CD4-positive, alpha-beta T cell treated with Interleukin-2 at 100 ng/mL for 4 hours (primary cell): ENCODE data around the gene MGME1.
"Not testable (repeated sequence)": the region's sequence is repeated elsewhere in the genome, so short reads cannot be mapped to it uniquely, and the experiment has no call there.

Experiments used
- DNase-seq: peaks from one replicate; pipeline ENCODE4 v3.0.0-alpha.2; 2020; ENCODE audit warnings: low spot score

MGME1 gene

GRCh38 chr20:18020931-18021330 lies 52.1 kb downstream of the MGME1 start:
- no peak for DNase-seq

- DNase-seq, result no peak
Observed at GRCh38 chr20:18024606-18025127, 55.8 kb downstream of the MGME1 start.

DNA sequence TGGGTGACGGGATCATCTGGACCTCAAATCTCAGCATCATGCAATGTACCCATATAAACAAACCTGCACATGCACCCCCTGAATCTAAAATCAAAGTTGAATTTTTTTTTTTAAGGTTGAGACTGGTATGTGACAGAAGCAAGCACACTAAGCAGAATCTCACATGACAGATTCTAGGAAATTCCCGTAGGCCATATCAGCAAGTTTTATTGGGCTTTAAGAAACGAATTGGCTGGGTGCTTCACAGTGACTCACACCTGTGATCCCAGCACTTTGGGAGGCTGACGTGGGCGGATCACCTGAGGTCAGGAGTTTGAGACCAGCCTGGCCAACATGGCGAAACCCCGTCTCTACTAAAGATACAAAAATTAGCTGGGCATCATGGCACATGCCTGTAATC lies 58.2 kb downstream of the MGME1 start:
- DNase-seq, result not testable (repeated sequence)

DNA sequence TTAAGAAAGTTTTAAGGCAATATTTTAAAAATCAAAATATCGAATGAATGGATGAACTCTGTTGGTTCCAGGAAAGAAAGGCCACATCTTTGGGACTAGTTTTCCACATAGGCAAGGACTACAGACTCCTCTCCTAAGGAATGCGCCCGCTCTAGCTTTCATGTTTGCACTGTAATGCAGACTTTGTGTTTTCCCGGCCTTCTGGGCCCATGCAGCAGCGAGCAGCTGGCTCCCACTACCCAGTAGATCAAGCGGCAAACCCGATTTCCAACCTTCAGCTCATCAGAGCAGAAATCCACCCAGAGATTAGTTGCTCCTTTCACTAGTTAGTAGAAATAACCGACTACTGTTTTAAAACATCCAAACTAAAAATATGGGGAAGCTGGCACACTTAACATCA lies 61.2 kb downstream of the MGME1 start:
- no peak for DNase-seq

- DNase-seq, result no peak
Observed at GRCh38 chr20:18031050-18031449, 62.2 kb downstream of the MGME1 start.

DNA sequence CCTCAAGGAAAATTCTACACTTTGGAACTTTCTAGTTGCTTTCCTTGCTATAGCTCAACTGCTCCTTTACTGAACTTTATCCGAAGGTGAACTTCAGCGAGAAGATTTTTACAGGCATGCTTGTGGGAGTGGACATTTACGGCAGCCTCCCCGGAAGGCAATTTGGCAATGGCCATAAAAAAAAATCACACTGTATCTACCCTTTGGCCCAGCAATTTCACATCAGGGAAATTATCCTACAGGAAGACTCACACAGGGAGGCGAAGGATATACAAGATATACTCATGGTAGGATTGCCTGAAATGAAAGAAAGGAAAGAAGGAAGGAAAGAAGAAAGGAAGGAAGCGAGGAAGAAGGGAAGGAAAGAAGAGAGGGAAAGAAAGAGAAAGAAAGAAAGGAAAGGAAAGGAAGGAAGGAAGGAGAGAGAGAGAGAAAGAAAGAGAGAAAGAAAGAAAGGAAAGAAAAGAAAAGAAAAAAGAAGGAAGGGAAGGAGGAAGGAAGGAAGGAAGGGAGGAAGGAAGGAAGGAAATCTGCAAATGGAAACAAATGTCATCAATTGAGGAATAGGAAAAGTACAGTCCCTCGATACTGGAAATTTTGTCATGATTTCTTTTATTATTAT lies 63.2 kb downstream of the MGME1 start:
- no peak for DNase-seq

DNA sequence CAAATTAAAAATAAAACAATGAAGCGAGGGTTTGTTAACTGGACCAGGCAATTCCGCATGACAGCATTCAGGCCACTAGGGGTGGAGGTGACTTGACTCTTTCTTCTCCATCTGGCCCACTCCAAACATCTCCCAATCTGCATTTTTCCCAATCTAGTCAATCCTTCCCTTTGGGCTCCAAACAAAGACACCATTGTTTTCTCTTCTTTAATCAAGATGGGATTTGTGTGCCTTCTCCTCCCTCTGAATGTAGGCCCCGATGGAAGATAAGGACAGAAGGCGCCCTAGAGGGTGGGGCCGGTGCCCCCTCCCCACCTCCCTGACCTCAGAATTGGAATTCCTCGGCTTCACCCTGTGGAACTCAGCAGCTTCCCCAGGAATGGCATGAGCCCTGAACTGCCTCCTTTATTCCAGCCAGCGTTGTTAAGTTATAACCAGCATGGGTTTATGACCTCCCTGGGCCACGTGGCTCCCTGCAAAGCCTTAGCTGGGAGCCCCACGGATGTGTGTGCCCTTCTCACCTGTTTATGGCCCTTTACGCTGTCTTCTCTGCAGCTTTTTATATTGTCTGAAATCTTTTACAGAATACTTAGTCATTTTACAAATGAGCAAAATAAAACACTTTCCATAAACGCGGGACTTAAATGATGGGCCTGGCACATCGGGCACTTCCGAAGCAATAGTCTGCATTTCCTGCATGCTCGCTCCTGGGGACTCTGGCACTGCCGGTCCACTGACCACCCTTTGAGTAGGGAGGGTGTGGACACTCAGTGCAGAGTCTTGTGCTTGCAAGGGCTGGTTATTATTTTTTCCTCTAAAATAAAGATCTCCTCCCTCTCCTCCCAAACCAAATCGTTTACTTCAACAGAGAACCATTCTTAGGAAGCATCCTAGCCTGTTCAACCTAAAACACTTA lies 64.4 kb downstream of the MGME1 start:
- no peak for DNase-seq

DNA sequence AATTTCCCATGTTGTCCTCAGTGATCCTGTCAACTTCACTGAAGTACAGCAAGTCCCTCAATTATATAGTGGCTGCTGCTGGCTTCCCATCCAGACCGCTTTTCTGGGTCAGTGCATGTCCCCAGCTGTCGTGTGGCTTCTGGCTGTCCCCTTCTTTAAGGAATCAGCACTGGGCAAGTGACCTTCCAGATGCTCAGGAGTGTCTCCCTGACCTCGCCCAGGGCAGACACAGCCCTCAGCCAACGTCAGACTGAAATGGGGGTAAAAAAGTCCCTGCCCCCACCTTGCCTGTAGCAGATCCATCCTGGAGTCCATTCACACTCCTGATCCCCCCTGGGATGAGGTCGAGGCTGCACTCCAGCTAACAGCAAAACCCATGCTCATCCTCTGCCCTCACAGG lies 65.2 kb downstream of the MGME1 start:
- no peak for DNase-seq

DNA sequence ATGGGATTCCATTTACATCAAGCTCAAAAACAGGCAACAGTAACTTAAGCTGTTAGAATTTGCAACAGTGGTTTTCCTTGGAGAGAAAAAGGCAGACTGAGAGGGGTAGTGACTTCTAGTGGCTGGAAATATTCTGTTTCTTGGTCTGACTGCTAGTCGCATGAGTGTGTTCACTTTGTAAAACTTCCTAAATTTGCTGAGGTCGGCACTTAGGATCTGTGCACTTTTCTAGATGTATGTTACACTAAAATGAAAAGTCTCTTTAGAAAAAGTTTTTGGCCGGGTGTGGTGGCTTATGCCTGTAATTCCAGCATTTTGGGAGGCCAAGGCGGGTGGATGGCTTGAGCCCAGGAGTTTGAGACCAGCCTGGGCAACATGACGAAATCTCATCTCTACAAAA lies 70.2 kb downstream of the MGME1 start:
- DNase-seq, result no peak
